HL-60/S4 (cell line): ENCODE measurements around the gene SH3BP5L.

Experiments used
- in situ Hi-C: fragments of 300-500 bp; cut with MboI; formaldehyde crosslinking; loops from 2 replicates; pipeline ENCODE4 v1.14.3; 2022; ENCODE audit warnings: low sequenced_read_pairs

Gene SH3BP5L

DNA sequence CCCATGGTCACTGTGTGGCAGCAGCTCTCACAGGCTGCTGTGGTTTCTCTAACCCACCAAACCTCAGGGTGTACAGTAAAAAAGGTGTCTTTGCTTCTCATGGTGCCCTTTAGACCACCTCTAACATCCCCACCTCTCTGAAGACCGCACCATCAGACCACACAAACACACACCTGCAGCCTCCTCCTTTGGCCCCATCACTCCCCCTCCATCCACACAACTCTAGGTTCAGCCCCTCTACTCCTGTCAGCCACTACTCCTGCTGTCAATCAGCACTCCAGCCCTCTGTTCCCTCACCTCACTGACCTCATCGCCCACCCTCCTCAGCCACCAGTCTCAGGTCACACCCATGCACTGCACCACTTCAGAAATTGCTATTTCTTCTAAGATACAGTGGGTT lies 25.7 kb upstream of the SH3BP5L start:
- in situ Hi-C loops, result no loop called here

DNA sequence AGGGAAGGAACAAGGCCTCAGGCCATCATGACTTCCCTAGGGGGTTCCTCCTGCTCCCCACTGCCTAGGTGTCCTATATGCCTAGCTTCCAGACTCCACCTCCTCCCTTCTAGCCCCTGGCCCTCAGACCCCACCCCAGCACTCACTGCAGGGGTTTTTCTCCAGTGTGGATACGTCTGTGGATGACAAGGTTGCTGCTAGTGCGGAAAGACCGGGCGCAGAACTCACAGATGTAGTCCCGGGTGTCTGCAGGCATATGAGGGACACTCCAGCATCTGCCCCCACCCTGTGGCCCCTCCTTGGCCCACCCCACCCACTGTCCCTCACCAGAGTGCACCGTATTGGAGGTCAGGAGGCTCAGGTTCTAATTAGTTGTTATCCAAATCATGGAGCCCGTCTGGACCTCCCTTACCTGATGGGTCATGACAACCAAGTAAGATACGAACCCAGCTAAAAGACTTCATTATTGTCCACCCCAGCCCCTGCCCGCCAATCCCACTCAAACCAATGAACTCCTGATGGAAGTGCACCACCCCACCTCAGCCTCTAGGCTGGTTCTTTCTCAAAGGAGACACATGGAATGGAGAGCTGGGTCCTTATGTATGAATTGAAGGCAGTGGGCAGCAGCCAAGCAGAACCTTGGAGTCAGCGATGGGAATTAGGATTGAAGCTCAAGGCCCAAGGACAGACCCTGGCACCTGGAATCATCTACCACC lies 25.0 kb upstream of the SH3BP5L start:
- in situ Hi-C loops, result no loop called here

DNA sequence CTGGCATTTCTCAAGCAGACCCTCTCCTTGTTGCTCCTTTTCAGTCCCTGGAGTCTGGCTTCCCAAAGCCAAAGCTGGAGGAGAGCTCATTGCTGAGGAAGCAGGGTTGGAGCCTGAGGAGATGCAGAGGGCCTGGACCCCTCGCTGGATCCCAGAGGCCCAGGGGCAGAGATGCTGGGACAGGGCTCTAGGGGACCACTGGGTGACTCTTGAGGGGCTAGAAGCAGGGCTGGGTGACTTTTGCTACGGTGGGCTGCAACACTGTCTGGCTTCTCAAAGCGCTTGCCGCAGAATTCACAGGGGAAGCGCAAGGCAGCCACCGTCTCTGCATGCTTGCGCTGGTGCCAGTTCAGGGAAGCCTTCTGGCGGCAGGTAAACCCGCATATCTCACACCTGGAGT lies 24.4 kb upstream of the SH3BP5L start:
- in situ Hi-C loops, result no loop called here

DNA sequence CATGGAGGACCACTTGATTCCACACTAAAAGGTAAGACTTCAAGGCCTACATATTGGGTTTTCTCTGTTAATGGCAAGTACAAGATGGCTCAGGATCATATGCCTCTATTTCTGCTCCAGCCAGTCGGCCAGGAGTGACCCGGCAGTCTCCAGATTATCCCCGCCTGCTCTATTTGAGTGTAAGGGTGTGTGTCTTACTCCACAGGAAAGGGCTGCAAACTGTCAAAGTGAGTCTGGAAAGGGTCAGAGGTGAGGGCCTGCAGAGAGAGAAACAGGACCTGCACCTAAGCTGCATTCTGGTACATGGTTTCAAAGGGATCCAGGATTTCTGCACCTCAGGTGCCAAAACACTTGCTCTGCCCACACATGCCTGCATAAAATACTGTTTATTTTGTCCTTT lies 23.9 kb upstream of the SH3BP5L start:
- in situ Hi-C loops, result no loop called here

DNA sequence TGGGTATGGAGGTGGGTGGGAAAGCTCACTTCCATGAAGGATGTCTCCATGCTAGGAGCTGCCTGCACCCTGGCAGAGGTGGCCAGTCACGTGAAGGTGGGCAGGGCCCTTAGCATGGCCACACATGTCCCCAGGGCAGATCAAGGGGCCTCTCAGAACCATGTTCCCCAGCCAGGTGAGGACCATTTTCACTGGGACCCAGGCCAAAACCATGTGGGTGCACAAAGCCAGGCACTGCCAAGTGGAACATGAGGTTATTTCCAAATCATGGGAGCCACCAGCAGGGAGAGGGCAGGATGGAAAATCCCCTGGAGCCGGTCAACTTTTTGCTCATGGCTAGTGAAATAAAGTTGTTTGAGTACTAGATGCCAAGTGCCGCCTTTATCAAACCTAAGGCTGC lies 23.4 kb upstream of the SH3BP5L start:
- in situ Hi-C loops, result no loop called here

DNA sequence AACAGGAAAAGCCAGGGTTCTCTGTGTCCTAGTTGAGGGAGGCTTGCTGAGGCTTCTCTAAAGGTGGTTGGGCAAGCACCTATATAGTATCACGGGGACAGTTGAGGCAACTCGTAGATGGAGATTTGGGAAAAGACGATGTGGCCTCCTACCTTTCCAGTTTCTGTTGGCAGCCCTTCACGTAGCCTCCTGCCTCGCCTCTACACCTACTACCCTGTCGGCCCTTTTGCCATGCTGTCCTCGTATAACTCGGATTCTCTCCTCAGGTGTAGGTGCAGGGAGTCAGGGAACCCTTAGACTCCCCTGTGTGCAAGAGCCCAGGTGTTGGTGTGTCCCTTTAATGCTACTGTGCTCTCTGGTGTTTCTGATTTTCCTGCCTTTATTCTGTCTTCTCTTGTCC lies 22.9 kb upstream of the SH3BP5L start:
- in situ Hi-C loops, result no loop called here

DNA sequence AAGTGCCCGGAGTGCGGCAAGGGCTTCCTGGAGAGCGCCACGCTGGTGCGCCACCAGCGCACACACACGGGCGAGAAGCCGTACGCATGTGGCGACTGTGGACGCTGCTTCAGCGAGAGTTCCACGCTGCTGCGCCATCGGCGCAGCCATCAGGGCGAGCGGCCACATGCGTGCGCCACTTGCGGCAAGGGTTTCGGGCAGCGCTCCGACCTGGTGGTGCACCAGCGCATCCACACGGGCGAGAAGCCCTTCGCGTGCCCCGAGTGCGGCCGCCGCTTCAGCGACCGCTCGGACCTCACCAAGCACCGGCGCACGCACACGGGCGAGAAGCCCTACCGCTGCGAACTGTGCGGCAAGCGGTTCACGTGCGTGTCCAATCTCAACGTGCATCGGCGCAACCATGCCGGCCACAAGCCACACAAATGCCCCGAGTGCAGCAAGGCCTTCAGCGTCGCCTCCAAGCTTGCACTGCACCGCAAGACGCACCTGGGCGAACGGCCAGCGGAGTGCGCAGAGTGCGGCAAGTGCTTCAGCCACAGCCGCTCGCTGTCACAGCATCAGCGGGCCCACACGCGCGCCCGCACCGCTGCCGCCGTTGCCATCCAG lies 22.3 kb upstream of the SH3BP5L start:
- in situ Hi-C loops, result no loop called here

DNA sequence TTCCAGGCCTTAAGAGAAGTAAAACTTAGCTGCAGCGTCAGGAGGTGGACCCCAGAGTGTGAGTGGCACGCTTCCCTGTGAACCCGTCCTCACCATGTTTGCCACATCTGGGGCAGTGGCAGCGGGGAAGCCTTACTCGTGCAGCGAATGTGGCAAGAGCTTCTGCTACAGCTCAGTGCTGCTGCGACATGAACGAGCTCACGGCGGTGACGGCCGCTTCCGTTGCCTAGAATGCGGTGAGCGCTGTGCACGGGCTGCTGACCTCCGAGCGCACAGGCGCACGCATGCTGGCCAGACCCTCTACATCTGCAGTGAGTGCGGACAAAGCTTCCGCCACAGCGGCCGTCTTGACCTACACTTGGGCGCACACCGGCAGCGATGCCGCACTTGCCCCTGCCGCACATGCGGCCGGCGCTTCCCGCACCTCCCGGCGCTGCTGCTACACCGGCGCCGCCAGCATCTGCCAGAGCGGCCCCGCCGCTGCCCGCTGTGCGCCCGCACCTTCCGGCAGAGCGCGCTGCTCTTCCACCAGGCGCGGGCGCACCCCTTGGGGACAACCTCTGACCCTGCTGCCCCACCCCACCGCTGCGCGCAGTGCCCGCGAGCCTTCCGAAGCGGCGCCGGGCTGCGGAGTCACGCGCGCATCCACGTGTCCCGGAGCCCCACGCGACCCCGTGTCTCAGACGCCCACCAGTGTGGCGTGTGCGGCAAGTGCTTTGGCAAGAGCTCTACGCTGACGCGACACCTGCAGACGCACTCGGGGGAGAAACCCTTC lies 21.7 kb upstream of the SH3BP5L start:
- in situ Hi-C loops, result no loop called here

DNA sequence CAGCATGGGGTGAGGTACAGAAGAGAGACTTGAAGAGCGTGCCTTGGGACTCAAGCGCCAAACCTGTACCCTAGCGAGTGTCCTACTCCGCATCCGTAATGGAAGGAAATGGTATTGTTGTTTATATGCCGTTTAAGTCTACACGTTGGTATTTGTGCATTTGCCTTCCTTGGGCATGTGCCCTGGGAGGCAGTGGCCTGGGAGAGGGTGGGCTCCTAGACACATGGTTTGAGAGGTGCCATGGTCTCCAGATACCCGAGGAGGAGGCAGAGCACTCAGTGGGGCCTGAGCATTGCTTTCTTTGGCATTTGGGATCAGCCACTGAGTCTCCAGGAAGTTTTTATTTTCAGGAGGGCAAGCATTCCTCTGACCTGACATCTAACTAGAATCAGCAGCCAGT lies 18.8 kb upstream of the SH3BP5L start:
- in situ Hi-C loops, result no loop called here

DNA sequence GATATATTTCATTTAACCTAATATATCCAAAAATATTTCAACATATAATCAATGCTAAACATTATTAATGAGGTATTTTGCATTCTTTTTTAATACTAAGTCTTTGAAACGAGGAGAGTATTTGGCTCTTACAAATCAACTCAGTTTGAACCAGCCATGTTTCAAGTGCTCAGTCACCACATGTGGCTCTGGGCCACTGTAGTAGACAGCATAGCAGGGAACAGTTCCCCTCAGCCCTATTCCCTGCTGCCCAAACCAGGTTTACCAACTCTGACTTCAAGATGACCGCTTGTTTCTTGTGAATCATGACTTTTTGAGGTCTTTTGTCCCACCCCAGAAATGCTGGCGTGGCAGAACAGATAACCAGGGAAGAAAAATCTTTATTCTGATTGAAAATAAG lies 18.0 kb upstream of the SH3BP5L start:
- in situ Hi-C loops, result no loop called here

DNA sequence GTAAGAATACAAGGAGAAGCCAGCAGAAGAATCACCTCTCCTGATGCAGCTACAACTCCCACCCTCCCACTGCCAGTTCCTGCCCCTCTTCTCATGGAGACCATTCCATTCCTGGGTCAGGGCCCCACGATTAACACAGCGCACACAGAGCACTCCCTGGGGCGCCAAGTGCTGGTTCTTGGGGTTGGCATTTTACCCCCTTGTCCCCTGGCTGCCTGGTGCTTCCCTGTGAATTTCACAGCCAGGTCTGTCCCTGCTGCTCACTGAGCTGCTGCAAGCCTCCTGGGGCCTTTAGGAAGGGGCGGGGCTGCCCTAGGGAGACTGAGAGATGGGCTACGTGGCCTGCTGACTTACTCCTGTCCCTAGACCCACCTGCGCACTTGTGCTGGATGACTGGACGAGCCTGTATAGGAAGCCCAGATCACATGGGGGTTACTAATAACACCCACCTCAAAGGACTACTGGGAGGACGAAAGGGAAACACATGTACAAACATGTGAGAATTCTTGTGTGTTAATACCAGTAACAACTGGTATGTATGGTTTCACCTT lies 17.1 kb upstream of the SH3BP5L start:
- in situ Hi-C loops, result no loop called here

DNA sequence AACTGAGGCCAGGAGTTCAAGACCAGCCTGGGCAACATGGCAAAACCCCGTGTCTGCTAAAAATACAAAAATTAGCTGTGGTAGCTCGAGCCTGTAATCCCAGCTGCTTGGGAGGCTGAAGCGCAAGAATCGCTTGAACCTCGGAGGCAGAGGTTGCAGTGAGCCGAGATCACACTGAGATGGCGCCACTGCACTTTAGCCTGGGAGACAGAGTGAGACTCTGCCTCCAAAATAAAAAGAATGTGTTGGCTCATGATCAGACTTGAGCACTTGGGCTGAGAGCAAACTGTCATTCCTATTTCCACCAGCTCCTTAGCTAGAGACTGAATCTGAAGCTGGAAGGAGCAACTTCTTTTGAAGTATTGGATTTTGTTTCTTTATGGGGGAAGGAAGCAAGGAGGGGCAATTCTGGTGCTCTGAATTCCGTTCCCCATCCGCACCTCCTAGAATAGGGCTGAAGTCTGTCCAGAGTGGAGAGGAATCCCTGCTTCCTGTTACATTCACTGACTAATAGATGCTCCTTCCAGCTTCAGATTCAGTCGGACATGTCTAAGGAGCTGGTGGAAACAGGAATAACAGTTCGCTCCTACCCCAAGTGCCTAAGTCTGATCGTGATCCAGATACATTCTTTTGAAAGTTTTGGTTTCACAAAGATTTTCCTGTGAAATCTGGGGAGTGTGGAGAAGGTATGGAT lies 16.1 kb upstream of the SH3BP5L start:
- in situ Hi-C loops, result no loop called here

DNA sequence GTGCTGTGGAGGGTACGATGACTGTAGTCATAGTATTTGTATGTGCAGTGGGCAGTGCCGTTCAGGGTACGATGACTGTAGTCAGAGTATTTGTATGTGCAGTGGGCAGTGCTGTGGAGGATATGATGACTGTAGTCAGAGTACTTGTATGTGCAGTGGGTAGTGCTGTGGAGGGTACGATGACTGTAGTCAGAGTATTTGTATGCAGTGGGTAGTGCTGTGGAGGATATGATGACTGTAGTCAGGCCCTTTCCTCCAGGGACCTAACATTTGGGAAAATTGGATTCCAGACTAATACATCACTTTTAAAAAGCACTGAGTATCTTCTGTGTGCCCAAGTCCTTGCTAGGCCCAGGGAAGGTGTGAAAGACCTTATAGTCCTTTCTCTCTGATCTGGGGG lies 15.2 kb upstream of the SH3BP5L start:
- in situ Hi-C loops, result no loop called here

DNA sequence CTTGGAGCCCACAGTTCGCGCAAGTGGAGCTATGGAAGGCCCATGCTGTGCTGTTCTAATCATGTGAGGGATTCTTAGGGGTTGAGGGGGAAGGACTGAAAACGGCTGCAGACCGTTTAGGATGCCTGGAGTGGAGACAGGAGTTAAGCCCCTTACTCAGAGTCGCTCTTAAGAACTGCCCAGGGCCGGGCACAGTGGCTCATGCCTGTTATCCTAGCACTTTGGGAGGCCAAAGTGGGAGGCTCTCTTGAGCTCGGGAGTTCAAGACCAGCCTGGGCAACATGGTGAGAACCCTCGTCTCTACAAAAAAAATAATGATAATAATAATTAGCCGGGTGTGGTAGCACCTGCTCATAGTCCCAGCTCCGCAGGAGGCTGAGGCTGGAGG lies 13.4 kb upstream of the SH3BP5L start:
- in situ Hi-C loops, result no loop called here

DNA sequence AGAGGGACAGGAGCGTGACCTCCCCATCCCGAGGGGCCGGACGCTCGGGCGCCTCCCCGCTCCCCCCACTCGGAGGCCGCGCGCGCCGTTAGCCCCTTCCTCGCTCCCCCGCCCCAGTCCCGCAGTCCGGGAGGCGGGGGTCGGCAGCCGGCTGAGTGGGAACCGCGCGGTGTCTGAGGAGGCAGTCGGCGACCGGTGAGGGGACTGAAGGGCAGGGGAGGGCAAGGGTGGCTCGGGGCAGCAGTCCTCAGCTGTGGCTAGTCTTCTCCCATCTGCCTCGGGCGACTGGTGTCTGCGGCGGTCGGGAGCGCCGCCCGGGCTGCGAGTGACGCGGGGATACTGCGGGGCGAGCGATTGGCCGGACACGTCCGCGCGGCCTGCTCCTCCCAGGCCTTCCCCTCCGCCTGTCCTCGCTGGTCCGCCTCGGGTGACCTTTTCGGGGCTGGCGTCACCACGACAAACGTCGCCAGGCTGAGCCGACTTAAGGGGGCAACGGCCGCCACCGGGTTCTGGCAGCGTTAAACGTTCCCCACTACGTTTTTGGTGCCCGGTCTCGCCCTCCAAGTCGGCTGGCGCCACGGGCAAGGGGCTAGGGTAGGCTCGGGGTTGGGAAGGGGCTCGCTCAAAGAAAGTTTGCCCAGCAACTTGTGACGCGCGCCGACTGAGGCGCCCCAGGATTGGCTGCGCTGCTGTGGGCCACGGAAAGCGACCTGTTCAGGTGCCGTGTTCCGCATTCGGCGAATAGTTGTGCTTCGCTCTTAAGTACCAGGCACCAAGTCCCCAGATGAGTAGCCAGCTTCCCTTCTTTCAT lies 12.8 kb upstream of the SH3BP5L start:
- in situ Hi-C loops, result no loop called here

DNA sequence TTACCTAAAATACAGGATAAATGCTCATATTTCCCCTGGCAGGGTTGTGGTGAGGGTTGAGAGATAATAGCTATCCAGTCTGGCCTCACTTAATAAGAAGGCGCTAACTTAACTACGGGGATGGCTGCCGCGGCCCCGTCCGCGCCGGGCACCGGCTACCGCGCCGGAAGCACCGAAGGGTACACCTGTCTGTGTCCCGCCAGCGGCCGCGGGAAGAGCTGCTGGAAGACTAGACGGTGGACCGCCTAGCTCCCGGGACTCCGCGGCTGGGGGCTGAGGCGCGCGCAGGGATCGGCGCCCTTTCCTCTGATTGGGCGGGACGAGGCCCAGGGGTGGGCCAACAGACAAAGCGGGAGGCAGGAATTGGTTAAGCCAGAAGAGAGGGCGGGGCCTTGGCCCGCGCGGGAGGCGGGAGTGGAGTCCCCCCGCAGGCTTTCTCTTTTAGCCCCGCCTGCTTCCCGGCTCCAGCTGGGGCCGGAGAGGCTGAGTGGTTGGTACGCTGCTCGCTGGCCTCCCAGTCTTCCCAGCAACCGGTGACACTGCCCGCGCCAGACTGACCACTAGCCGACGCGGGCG lies 12.2 kb upstream of the SH3BP5L start, which contains the start of gene ZNF672:
Gene ZNF672 (plus strand): TSS at position 444 of the 576 bp plus-strand sequence. CDS start 9,051 bp downstream, outside the sequence.
- in situ Hi-C loops, result no loop called here

DNA sequence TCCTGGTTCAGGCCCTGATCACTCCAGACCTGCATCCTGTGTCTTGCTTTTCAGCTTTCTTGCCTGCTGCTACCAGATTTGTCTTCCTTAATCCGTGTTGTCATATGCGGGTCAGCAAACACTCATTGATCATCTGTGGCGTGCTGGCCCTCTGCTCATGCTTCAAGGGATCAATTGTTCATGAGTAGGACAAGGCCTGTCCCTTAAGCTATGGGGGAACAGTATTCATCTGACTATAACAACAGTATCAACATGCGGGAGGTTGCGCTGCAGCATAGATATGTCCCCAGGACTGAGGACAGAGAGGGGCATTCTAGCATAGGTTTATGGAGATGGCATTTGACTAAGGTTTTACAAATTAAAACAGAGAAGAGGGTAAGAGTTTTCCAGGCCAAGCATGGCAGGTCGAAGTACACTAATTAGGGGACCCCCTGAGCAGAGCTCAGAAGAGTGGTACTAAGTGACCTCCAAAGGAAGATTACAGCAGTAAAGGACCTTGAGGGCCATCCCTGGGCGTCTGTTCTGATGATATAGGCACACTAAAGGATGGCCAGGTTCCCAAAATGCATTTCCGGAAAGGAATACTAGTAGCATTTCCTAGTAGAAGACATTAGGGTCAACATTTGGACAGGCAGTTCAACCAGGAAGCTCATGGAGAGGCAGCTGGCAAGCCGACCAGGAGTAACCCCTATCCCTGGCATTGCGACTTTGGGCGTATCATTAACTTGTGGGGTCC lies 11.5 kb upstream of the SH3BP5L start:
- in situ Hi-C loops, result no loop called here

DNA sequence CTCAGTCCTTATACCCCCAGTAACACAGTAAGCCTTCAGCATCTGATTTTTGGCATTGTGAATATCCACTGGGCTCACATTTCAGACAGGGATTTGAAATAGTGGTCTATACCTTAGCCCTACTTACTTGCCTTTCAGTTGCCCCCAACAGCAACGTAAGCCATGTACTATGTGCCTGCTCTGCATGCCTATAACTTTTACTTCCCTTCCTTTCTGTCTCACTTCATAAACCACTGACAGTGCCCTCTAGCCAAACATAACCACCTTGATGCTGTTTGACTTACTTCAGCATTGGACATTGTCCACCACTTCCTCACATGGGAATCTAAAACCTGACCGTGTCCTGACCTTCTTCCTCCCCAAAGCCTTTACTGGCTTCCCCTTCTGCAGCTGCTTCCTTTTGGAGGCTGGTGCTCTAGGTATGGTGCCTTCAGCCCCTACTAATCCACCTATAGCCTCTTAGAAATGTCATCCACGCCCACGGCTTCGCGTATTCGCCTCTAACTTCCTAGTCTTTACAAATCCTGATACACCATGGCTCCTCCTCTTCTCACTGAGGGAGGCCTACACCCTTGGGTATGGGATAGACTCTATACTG lies 8.7 kb upstream of the SH3BP5L start:
- in situ Hi-C loops, result no loop called here

DNA sequence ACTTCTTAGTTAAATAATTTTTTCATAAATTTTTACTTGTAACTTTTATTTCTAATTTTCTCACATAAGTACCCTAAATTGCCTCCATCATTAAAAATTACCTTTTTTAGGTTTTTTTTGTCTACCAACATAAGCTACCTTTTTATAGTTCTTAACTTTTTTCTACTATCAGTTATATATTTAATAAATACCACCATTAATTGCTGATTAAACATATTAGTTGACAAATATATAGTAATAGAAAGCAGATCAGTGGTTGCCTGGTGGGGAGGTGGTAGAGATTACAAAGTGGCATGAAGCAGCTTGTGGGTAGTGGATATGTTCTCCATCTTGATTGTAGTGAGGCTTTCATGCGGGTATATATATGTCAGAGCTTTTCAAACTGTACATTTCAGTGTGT lies 6.1 kb upstream of the SH3BP5L start:
- in situ Hi-C loops, result no loop called here
